Measurements from ENCODE around the gene SHH.

Gene SHH

DNA sequence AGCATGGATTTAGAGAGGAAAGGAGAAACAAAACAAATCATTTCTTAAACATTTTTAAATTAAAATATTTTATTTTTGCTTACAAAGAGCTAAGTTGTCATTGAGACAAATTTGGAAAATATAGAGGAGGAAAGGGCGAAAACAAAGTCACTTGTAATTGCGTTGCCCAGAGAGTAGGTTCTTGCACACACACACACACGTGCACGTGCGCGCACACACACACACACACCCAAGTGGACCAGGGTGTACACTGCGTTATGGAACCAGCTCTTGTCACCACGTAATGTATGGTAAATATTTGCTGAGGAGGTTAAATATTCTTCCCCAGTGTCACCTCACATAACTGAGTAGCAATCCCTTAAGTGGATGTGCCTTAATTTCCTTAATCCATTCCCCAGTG is 21.6 kb downstream of the SHH start:
- no peak for DNase-seq

DNA sequence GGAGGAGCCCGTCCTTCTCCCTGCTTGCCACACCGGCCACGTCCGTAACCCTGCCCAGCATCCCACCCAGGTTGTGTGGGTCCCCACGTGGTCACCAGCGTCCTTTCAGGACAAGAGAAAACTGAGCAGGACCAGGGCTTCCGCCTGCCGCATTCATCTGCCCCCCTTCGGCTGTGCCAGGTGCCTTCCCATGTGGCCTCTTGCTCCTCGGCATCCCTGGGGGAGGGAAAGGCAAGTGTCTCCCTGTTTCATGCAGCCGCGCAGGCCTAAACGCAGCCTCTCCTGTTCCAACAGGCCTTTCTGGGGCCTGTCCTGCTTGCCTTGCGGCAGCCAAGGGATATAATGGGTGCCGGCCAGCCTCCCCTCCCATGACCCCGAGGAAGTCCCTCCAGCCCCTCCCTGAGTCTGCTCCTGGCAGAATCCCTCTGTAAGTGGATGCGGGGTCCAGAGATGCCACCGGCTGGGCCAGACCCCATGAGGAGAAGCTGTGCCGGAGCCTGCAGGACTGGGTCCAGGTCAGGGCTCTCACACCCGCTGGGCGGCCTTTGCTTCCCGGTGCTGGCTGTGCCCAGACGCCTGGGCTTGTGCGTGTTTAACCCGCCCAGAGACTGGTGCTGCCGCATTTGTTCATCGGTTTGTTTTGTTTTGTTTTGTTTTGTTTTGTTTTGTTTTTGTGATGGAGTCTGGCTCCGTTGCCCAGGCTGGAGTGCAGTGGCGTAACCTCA is 23.1 kb downstream of the SHH start:
- no peak for DNase-seq

DNA sequence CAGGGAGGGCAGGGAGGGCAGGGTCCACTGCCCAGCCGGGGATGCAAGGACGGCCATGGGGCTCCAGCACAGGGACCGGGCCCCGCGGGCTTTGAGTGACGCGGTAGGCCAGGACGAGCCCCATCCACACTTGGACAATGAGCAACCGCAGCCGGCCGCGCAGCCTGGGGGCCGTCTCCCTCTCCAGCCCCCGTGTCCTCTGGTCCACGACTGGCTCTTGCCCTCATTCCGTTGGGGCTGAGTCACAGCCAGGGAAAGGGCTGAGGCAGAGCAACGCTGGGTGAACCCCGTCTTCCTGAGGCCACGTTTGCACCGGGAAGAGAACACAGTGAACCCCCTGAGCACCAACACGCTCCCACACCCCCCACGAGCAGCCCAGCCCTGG is 23.7 kb downstream of the SHH start:
- DNase-seq = no peak

DNA sequence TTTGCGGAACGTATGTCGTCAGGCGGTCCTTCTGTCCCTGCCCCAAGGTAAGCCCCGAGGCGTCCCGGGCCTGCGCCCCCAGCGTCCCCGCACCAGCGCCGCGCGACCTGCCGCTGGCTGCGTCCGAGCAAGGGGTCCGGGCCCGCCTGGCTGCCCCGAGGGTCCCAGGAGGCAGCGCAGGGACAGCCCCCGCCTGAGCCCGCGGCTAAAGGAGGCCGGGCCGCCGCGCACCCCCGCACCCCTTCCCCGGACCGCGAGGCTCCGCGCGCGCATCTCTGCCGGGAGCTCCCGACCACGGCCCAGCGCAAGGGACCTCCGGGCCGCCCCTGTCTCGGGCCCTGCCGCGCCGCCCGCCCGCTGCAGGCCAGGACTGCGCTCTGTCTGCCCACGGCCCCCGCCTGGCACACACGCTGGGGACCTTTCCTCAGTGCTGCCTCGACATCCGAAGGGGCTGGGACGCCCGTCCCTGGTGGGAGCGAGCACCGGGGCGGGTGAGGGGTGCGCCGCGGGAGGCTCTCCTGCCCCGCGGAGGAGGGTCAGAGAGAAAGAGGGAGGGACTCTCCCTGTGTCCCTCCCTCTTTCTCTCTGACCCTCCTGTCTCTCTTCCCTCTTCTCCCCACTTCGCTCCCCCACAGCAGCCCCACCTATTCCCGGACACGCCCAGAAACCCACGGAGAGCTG is 25.0 kb downstream of the SHH start:
- DNase-seq = no peak

DNA sequence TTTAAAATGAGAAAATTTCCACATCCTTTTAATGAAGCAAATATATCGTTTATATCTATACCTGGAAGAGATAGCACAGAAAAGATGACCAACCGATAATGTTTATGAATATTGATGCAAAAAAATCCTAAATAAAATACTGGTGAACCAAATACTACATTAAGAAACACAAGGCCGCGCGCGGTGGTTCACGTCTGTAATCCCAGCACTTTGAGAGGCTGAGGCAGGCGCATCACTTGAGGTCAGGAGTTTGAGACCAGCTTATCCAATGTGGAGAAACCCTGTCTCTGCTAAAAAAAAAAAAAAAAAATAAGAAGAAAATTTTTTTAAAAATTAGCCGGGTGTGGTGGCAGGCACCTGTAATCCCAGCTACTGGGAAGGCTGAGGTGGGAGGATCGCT is 25.8 kb downstream of the SHH start:
- no peak for DNase-seq

DNA sequence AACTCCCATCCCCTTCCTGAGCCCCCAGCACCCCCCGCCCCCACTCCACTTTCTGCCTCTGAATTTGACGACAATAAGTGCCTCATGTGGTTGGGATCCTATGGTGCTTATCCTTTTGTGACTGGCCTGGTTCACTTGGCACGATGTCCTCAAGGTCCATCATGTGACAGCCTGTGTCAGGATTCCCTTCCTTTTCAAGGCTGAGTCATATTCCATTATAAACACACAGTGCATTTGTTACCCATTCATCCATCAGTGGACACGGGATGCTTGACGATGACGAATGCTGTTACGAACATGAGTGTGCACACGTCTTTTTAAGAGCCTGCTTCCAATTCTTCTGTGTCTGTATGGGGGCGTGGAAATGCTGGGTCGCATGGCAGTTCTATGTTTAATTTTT is 26.7 kb downstream of the SHH start:
- no peak for DNase-seq

DNA sequence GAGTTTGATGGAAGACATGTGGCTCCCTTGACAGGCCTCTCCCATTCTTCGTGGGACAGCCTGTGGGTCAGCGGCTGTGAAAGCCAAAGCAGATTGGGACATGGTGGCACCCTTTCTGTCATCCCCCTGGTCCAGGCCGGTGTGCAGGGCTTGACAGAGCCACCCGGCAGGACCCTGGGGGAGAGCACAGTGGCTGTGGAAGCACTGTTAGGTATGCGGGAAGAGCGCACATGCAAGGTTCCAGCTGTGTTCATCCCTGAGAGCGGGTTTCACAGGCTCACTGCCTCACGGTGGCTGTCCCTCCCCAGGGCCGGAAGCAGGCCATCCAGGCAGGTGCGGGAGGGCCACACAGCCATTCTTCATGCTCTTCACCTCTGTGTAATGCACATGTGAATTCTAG is 29.8 kb downstream of the SHH start:
- DNase-seq = no peak

DNA sequence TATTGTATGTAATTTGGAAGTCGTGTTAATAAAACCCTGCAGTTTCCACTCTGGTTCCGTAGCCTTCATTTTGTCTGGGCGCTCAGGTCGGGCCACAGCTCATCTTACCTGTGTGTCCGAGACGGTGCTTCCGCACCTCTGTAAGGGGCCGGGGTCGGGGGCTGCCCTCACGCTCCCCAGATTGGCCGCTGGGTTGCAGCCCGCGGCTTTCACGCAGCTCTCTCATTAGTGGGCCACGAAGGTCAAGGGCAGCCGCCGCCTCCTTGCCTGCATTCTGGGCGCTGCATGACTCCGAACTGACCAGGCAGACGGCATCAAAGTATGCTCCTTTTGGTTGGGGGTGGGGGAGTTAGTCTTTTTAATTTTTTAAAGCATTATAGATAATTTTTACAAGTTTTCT is 30.8 kb downstream of the SHH start:
- no peak for DNase-seq

DNA sequence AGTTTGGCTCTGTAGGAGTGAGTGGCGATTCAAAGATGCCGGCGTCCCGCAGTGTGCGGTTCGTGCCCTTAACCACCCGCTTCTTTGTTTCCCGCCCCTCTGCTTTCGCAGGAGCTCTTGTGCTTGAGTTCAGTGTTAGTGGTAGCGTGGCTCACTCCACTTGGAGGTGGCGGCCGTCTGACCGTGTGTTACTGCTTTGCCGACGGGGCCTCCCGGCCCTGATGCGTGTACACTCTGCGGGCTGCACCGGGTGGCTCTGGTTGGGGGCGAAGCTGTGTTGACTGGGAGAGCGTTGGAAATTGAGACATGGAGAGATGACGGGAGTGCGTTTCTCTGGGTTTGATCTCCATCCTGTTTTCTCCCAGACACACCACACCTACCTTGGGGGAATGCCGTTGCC is 31.4 kb downstream of the SHH start:
- no peak for DNase-seq

DNA sequence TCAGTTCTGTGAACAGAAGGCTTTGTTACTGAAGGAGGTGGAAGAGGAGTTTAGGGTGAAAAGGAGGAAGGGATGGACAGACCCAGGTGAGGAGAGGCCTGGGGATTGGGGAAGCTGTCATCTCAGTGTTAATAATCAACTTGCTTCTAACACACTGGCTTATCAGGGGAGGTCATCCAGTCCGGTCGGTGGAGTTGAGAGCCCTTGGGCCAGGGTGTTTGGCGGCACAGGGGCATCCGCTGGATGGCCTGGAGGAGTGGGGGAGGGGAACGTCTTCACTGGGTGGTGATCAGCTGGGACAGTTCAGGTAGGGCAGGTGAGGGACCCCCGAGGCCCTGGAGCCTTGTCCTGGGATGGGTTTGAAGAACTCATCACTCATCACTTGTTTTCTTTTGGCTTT is 33.9 kb downstream of the SHH start:
- DNase-seq = no peak

DNA sequence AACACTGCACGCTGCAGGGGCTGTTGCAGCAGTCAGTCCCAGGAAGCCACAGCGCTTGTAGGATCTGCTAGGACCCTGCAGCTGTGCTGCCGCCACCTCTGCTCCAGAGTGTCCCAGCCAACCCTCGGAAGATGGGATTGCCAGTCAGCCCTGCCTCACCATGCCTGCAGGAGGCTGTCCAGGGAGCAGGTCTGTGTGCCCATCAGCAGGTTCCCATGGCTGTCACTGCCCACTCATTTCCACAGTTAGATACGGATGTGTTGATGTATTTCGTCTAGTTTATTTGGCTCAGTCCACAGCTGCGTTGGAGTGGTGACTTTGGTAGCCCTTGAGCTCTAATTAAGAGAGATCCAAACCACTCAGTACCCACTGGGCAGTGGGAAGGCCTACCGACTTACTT is 35.7 kb downstream of the SHH start:
- no peak for DNase-seq

DNA sequence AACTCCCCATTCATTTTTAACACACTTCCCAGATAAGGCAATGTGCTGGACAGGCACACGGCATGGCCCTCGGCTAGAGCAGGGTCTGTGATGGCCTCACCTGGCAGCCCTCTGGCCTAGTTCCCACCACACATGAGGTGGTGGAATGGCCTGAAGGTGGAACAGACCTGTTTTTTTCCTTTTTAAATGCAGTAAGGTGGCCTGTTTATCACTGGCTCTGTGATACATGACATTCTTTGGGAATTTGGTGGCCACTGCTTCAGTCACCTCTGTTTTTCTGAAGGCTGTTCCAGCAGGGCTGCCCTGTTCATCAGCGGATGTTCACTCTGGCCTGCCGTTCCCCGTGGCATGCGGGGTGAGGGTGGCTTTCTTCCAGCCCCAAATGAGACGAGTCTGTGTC is 36.6 kb downstream of the SHH start:
- no peak for DNase-seq

DNA sequence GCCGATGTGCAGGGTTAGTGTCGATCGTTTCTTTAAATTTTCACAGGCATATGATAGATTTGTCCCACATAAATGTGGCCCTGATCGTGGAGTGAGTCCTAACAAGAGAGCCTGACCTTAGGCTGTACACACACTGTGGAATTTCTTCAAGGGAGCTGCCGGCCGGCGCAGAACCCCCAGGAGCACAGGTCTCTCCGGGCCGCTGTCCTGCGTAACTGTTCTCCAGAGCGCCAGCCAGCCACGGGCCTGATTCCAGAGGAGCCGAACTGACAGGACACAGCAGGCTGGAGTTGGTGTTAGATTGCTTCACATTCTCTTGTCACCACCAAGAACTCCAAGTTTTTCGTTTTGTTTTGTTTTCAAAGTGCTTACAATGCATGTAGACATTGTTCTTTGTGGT is 37.3 kb downstream of the SHH start:
- no peak for DNase-seq

DNA sequence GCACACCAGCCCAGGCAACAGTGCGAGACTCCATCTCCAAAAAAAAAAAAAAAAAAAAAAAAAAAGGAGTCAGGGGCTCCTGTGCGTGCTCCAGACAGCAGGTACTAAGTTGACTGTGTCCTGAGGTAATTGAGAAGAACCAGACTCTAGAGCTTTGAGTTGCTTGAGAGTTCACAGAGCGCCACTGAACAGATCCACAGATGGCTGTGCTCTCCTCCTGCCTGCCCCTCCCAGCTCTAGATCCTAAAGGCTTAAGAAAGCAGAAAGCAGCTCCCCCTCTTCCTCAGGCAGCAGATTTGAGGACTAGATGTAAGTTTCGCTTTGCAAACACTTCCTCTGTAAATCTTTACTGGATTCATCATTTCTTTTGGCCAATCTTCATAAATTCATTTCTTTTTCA is 38.7 kb downstream of the SHH start:
- no peak for DNase-seq

DNA sequence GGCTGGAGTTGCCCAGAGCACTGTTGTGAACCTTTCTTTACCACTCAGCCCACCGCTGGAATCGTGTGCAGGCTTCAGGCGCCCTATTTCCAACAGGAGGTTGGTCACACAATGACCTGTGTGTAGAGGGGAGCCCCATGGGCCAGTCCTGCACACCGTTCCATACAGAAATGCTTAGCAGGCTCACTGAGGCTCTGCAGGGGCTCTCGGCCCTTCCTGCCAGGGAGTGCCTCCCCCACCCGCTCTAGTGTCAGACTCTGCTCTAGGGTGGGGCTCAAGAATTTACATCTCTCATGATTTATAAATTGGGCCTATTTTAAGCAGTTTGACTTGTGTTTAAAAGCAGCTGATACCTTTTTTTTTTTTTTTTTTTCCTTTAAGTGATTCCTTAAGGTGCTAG is 42.0 kb downstream of the SHH start:
- DNase-seq = no peak

DNA sequence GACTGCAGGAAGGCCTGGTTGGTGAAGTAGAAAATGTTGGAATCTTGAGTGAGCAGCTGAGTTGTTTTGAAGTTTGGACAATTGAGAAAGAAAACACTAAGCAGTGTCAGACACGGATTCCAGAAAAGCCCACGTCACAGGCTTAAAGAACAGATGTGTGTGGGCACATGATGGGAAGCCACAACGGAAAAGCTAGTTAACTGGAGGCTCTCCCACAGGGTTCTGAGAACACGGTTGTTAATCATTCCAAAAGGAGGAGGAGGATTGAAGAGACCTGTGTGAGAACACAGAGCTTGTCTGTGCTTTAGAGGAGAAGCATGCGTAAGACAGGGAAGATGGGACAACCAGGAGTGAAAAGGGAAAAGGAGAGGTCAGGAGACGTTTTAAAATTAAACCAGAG is 42.6 kb downstream of the SHH start:
- DNase-seq = no peak

DNA sequence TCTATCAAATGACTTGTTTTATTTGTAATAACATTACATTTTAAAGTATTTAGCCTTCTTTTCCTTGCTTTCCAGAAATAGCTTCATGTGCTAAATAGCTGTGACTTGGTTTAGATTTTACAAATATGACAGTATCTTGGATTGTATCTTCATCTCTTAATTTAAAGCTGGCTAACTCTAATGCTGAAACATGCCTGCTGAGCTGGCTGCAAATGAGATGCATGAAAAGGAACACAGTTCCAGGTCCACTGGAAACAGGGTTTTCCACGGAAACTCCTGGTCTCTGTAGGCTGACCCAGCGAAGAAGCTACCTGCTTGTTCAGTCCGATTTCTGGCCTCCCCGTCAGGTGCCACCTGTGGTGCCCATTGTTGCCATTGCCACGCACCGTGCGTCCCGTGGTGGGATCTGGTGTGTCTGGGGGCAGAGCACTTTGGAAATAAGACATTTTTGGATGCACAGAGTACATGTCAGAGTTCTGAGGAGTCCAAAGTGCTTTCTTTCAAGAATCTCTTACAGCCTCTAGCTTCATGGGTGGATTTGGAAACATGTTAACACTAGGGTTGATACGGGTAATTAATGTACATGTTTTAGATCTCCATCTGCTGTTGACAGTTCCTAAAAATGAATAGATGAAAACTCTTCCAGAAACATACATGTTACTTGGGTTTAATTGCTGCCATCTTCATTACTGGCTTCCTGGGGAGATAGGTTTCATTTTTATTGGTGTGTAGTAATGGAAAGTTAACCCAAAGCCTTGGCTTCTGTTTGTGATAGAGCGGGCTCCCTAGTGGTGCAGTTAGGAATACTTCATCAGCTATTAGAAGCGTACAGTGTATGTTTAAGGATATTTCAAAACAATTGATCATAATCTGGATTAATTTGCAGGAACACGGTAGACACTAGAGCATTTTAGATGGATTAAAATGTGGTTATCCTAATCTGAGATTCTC is 45.0 kb downstream of the SHH start:
- DNase-seq = no peak

DNA sequence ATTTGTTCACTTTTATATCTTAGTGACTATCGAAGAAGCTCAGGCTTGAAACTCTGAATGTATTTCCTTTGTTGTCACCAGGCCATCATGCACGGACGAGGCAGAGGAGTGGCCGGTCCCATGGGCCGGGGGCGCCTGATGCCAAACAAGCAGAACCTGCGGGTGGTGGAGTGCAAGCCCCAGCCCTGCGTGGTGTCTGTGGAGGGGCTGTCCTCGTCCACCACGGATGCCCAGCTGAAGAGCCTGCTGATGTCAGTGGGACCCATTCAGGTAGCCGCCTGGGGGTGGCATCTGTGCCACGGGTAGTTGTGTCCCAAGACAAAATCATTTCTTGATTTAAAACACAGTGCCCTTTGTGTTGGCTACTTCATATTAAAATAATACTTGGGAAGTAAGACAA is 45.9 kb downstream of the SHH start:
- no peak for DNase-seq

DNA sequence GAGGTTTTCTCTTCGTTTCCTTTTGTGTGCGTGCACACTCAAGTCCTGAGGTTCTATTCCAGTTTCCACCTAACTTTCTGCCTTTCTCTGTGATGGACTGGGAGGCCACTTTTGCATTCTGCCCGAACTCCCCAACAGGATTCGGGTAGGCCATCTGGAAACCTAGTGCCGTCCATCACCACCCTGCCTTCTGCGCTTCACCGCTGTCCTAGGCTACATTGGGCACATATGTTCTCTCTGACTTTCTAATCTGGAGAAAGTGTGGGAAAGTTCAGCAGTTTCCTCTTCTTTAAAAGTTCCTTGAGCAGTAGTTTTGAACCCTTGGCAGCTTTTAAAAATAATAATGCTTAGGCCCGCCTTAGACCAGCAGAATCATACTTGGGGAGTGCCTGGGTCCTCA is 46.8 kb downstream of the SHH start:
- DNase-seq = no peak

DNA sequence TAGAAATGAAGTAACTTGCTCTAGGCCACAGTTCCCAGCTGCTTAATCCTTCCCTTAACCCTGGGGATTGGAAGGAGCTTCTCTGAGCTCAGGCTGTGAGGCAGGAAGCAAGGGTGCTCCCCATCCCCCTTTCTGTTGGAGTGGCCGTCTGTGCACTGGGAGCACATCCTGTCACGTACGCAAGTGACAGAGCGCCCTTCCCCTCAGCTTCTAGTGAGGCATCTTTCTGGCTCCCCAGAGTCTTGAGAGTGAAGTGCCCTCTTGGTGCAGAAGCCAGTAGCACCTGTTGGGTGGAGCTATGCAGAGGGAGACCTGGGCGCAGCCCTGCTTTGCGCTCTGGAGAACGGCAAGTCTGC is 47.8 kb downstream of the SHH start:
- peak; percentile 33 for DNase-seq

DNA sequence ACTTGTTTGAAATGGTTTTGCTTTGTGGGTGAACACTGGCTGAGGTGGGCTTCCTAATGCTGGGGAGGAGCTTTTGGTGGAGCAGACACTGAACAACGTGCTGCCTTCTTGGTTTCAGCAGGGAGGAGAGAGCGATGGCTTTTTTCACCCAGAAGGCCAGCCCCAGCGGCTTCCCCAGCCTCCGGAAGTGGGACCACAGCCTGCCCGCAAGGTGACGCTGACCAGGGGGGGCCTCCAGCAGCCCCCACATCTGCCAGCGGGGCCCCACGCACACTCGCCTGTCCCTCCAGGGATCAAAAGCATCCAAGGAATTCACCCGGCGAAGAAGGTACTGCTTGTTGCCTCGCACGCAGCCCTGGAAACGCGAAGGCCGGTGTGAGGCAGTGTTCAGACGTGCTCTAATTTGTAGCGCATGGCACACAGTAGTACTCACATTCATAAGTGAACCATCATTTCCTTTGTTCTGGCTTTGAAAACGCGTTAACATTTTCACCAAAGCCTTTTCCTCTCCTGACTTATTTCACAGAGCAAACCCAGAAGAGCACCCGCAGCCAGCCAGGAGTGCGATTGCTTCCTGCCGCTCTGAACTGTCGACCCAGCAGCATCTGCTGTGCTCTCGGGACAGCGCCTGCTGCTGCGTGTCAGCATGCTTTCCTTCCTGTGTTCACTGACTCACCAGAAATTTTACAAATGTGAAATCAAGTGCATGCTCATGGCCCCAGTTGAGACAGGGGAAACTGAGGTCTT is 48.4 kb downstream of the SHH start:
- peak; percentile 54 for DNase-seq

DNA sequence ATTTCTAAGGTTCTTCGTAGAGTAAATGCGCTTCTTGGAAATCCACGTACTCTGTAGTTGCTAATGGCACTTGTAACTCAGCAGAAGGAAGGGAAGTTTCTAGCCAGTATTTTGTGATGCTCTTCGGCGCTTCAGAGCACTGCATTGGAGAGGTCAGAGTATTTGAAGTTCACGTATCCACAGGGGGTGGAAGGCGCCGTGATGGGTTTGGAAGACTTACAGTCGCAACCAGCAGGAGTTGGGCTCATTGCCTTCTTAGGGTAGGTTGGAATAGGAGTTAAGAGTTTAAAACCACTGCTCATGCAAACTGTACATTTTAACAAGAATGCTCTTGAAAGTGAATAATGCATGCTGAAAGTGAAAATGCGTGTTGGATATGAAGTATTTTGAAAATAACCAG is 49.1 kb downstream of the SHH start:
- DNase-seq = no peak

DNA sequence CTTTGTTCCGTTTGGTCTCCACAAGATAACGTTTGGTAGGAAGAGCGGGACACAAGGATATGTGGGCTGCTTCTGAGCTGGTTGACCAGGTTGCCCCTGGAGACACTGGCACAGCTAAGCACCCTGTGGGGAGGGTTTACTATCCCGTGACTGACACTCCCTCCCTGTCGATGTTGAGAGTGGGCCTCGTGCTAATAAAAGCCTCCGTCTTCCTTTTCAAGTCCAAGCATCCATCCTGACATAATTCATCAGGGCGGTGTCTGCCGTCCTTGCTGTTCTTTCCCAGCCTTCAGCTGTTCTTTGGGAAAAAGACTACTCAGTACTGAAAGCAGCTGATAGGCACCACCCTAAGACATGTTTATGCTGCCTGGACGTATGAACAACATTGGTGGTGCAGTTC is 49.6 kb downstream of the SHH start:
- no peak for DNase-seq

All from stimulated activated CD4-positive, alpha-beta T cell treated with anti-CD3 and anti-CD28 coated beads, Interleukin-4, amount 100 ng/mL, for 24 hours (primary cell).